ENCODE measurements around the gene DNAH6.
"Not testable (repeated sequence)": the region's sequence is repeated elsewhere in the genome, so short reads cannot be mapped to it uniquely, and the experiment has no call there.

Gene DNAH6, protein sequence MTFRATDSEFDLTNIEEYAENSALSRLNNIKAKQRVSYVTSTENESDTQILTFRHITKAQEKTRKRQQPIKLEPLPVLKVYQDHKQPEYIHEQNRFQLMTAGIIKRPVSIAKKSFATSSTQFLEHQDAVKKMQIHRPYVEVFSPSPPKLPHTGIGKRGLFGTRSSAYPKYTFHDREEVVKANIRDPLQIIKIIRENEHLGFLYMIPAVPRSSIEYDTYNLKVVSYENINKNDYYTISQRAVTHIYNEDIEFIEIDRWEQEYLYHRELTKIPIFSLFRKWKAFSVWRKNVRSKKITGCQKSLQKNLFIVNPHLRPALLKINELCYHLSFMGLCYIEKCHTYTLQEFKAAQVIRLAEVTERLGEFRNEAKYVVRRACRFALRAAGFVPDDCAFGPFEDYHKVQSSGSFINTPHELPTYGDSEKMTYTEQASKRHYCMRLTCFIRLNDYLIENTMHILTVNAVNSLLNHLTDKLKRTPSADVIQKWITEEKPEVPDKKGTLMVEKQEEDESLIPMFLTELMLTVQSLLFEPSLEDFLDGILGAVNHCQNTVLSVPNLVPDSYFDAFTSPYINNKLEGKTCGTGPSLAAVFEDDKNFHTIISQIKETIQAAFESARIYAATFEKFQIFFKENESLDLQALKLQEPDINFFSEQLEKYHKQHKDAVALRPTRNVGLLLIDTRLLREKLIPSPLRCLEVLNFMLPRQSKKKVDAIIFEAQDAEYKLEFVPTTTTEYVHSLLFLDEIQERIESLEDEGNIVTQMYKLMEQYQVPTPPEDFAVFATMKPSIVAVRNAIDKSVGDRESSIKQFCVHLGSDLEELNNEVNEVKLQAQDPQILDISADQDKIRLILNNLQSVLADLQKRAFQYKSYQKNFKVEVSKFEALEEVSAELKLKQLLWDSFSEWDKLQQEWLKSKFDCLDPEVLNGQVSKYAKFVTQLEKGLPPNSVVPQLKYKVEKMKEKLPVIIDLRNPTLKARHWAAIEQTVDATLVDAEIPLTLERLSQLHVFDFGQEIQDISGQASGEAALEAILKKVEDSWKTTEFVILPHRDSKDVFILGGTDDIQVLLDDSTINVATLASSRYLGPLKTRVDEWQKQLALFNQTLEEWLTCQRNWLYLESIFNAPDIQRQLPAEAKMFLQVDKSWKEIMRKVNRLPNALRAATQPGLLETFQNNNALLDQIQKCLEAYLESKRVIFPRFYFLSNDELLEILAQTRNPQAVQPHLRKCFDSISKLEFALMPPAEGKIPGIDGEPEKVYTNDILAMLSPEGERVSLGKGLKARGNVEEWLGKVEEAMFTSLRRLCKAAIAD (N-terminal part only)

DNA sequence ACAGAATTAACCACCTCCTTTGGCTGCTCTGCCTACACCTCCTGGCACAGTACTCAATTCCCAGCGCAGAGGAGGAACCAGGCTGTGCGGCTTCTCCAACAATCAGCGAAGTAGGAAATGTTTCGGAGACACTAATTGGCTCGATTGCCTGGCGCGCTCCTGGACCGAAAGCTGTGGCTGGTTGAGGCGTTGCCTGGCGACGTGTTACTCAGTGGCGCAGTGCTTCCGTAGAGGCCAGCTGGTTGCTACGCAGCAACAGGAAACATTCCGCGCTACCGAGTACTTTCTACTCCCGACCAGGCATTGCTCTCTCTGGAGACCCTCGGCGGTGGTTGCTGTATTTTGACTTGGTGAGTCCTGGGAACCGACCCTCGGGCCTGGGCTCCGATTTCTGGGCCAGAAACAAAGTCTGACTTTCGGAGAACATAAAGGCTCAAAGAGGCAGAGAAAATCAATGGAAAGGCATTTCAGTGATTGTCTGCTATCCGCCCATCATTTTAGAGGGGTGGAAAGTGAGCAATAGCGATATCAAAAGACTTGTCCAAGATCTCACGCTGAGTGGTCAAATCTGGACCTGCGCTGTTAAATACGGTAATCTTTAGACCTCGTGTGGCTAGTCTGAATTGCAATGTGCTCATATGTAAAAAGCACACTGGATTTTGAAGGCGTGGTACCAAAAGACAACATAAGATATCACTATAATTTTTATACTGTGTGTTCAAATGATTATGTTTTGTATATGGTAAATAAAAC, at the start of gene DNAH6:
TSS of gene DNAH6 (plus strand) at position 265 of the 753 bp plus-strand sequence. CDS start 1,329 bp downstream, outside the sequence.
- DNase-seq: peak; percentile 98

DNA sequence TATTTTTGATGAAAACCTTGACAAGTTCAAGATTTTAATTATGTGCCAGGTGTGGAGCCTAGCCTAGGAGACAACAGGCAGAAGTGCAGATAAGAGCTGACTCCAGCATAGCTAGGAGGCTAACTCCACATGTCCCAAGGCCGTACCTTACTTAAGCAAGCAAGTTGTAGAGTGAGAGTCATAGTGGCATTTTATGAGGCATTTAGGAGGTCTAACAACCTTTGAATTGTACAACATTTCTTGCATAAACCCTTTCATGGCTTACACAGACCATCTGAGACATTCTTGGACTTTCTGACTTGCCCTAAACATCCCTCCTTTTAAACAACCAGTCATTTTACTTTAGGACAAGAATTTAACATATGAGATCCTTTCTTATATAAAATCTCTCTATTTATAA, 48.9 kb upstream of the DNAH6 start:
- no peak for DNase-seq

- DNase-seq: not testable (repeated sequence)
Observed at GRCh38 chr2:84472423-84472822, 43.9 kb upstream of the DNAH6 start.

- DNase-seq: no peak
Observed at GRCh38 chr2:84472856-84473565, 43.3 kb upstream of the DNAH6 start.

DNA sequence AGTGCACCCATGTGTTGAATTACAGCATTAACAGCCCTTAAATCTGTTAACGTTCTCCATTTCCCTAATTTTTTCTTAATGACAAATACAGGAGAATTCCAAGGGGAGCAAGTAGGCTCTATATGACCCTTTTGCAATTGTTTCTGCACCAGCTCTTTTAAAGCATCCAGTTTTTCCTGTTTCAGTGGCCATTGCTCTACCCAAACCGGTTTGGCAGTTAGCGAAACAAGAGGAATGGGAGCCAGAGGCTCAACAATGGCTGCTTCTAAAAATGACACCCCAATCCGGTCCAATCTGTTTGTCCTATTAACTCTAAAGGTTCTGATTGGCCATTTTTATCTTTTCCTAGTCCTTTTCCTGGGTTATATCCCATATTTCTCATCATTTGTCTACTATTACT, 42.1 kb upstream of the DNAH6 start:
- DNase-seq: no peak

DNA sequence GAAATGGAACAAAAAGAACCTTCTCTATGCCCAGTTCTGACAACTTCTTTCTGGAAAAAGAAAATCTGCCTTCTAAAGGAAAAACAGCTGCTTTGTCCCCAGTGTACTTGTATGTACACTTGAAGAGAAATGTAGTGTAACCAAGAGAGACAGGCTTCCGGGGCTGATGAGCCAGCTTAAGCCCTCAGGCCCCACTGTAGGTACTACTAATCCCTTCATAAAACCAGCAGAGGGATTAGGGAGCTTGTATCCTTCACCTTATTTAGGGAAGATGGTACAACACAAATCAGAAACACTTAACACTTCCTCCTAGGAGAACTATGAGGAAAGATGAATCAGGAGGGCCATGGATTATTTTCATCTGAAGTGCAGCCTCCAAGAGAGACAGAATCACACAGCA, 38.4 kb upstream of the DNAH6 start:
- DNase-seq: no peak

DNA sequence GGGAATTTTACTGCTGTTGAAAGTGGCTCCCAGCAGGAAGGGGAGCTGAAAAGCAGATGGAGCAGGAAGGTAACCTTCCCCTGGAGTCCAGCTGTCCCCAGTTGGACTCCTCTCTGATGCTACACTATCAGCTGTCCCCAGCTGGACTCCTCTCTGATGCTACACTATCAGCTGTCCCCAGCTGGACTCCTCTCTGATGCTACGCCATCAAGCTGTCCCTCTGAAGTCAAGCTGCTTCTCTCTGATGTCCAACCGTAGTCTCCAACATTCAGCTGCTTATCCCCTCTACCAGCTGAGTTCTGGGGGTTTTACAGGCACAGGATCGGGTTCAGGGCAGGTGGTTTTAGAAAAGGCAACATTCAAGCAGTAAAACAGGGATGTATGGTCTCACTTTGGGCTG, 37.4 kb upstream of the DNAH6 start:
- DNase-seq: no peak

DNA sequence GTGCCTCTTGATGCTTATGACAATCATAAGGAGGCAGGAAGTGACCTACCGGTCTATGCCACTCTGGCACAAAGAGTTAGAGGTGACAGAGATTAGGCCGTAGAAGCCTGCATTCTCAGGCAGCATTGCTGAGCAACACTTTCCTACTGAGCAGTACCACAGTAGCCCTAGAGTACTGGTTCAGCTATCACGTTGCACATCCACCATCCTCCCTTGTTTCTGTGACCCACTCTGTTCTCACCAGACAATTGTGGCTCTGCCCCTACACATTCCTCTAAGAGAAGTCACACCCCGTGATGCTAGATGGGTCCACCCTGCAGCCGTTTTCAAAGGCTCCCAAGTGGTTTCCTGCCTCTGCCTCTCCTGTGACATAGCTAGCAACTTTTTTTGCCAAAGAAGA, 34.6 kb upstream of the DNAH6 start:
- DNase-seq: peak; percentile 32

DNA sequence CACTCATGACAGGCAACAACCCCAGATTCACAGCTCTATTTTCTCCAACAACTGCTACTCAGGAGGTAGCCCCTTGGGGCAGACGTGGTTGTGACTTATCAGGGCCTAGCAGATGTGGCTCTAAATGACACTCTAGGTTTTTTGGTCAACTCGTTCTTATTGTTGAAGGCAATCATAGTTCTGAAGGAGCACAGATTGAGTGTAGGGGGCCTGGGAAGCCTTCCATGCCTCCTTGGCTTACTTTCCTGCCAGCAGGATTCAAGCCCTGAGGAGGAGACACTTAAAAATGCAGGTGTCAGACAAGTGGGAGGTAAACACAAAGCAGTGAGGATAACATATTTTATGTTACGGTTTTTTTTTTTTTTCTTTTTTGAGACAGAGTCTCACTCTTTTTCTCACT, 33.7 kb upstream of the DNAH6 start:
- no peak for DNase-seq

- DNase-seq: no peak
Observed at GRCh38 chr2:84483320-84483719, 33.0 kb upstream of the DNAH6 start.

DNA sequence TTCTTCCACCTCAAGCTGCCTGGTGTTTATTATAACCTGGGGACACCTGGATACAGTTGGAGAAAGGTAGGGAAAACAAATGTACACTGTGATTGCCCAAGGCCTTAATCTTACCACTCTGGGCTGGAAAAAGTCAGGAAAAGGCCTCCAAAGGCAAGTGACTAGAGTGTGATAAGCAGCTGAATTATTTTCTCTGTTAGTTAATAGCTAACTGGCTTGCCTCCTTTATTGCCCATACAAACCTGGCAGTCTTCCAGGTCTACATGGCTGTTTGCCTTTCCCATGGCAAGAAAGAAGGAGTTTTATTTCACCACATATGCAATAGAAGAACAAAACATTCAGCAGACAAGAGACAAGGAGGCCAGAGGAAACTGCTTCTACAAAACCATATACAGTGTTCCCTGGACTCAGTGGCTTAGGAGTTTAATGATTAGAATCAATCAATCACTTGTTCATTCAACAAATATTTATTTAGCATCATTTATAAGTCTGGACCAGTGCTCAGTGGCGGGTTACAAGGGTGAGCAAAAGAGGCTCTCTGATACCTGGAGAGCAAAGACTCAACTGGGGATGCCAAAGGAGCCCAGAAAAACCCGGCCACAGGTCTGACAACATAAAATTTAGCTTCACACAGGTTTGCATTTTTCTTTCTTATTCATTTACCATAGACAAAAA, 29.7 kb upstream of the DNAH6 start:
- peak; percentile 91 for DNase-seq

GRCh38 chr2:84487298-84487996, 28.9 kb upstream of the DNAH6 start:
- DNase-seq: no peak

DNA sequence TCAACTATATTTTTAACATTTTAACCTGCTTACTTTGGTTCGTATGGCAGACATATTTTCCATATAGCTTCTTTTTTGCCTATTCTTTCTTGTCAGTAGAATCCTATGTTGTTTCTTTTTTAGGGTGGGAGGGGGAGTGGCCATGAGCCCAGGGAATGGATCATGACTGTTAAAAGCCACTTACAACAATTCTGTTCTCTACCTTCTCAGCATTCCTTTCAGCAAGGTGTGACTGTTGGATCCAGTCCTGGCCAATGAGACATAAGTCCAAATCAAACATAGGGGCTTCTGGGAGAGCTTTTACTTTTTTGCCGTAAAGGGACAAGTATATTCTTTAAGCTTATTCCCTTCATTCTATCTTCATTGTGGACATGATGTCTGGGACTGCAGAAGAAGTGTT, 25.0 kb upstream of the DNAH6 start:
- no peak for DNase-seq

GRCh38 chr2:84491741-84492140, 24.6 kb upstream of the DNAH6 start:
- DNase-seq: no peak

DNA sequence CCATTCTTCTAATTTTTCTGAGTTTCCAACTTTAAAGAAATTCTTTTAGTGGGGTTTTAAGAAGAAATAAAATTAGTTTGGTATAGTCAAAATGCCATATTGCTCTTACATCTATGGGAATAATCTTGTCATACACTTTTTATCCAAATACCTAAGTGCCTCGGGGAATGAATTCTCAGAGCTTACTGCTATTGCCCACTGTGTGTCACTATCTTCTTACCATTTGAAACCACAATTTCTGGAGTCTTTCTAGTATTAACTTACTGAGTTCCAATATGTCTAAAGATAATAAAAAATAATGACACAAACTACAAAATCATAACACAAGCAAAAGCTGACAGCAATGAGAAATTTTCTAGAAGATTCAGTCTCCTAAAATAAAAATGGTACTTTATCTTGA, 23.7 kb upstream of the DNAH6 start:
- no peak for DNase-seq

GRCh38 chr2:84493514-84493913, 22.8 kb upstream of the DNAH6 start:
- DNase-seq: peak; percentile 63

- DNase-seq: no peak
Observed at GRCh38 chr2:84494070-84494469, 22.2 kb upstream of the DNAH6 start.

DNA sequence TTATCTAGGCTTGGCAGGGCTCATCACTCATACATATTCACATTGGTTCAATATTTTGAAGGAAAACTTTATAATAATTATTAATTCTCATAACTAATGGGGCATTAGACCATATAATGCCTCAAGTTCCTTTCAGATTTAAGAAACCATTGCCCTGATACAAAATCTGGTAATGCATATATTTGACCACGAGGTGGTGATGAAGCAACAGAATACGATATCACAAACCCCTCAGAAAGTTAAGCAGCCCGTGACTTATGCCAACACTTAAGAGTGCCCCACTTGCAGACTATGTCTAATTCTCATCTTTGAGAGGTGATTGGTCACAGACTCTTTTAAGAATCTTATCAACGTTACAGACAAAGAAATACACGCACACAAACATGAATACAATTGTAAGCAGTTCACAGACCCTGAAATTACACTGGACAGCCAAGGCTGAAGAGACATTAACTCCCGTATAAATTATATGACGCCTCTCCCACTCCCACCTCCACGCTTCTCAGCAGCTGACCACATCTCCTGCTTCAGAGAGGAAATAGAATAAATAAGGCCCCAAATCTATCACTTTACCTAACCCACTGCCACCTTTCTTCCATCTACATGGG, 20.7 kb upstream of the DNAH6 start:
- DNase-seq: peak; percentile 69

DNA sequence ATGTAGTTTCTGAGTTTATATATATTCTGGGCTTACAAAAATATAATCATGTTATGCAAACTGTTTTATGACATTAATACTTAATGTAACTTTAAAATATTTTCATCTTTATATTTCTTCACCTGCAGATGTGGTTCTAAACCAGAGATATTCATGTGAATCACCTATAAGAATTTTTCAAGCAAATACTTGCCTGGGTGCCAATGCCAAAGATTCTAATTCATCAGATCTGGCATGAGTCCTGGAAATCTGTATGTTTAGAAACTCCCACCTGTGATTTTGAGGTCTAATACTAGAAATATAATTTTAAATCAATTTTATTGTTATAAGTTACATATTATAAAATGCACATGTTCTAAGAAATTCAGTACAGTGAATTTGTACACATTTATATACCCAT, 19.9 kb upstream of the DNAH6 start:
- DNase-seq: no peak

- no peak for DNase-seq
Observed at GRCh38 chr2:84497285-84497684, 19.0 kb upstream of the DNAH6 start.
